Endothelial cell of umbilical vein (primary cell): ENCODE results near the gene MCF2. TPM values are rescaled to one million over a fixed set of nuclear protein-coding genes. Genes with fewer than 3 reads are reported as not detected.

Experiments used
- BruUV-seq: library from RNA; stranded (reverse); fragments of 400-500 nt; replicated peaks from 2 replicates; lab custom pipeline; 2021; lab: Mats Ljungman, UMichigan
- CTCF ChIA-PET: fragments of 300-600, 350-600 bp; sonication (Branson Sonifier 250); formaldehyde crosslinking; loops from one replicate; lab custom pipeline; 2021; ENCODE audit warnings: antibody characterized with exemption, inconsistent platforms; lab: Charles Lee
- POLR2A ChIA-PET: fragments of 300-600, 350-600 bp; sonication (Branson Sonifier 250); formaldehyde crosslinking; loops from one replicate; lab custom pipeline; 2021; ENCODE audit warnings: antibody characterized with exemption, inconsistent platforms; lab: Charles Lee
- DNase-seq: peaks from one replicate; pipeline ENCODE4 v3.0.0-alpha.2; 2011; ENCODE audit warnings: low read depth, low spot score
- FAIRE-seq: peaks from 2 replicates; lab custom pipeline; 2011; peaks lifted over from hg19 to GRCh38; lab: Jason Lieb, UNC
- H2AFZ ChIP-seq: 2 replicates; pipeline ENCODE4 v1.6.0; 2012; ENCODE audit warnings: low read depth, low read length, control low read depth, inconsistent platforms
- H3K27ac ChIP-seq: 2 replicates; pipeline ENCODE4 v1.5.1; 2011; ENCODE audit warnings: low read depth, mild to moderate bottlenecking, control low read depth, low read length, moderate library complexity; ENCODE audit not compliant: insufficient read depth
- H3K27me3 ChIP-seq, 2 experiments: 2 replicates each; pipeline versions ENCODE4 v1.6.0 to v1.6.1; 2011; ENCODE audit warnings: low read length in 2 of 2, mixed read lengths in 1 of 2; ENCODE audit not compliant: control insufficient read depth in 2 of 2, insufficient read depth in 2 of 2
- H3K36me3 ChIP-seq, 2 experiments: 2 replicates in 1 of 2; 3 replicates in 1 of 2; pipeline ENCODE4 v1.5.1; 2011; ENCODE audit warnings: low read length in 2 of 2, mild to moderate bottlenecking in 1 of 2, moderate library complexity in 1 of 2; ENCODE audit not compliant: control insufficient read depth in 2 of 2, insufficient read depth in 2 of 2; ENCODE audit errors: extremely low read depth in 1 of 2
- H3K4me1 ChIP-seq: 3 replicates; pipeline ENCODE4 v1.5.1; 2011; ENCODE audit warnings: mild to moderate bottlenecking, low read length; ENCODE audit not compliant: control insufficient read depth, insufficient read depth; ENCODE audit errors: extremely low read depth
- H3K4me2 ChIP-seq: 2 replicates; pipeline ENCODE4 v1.6.1; 2011; ENCODE audit warnings: low read length, control low read depth, mixed read lengths; ENCODE audit not compliant: insufficient read depth
- H3K4me3 ChIP-seq, 3 experiments: fragments of 200-600 bp in 1 of 3; sonication (generic), shearing (Covaris generic) in 1 of 3; replicated peaks in 1 of 3; 2 replicates each; pipeline ENCODE4 v1.5.1; 2011 to 2016; ENCODE audit warnings: control low read depth in 3 of 3, low read length in 3 of 3, mild to moderate bottlenecking in 2 of 3, inconsistent platforms in 1 of 3, low read depth in 1 of 3, moderate library complexity in 1 of 3; ENCODE audit not compliant: insufficient read depth in 1 of 3
- H3K79me2 ChIP-seq: 2 replicates; pipeline ENCODE4 v1.6.0; 2012; ENCODE audit warnings: low read length, inconsistent platforms; ENCODE audit not compliant: control insufficient read depth, insufficient read depth
- H3K9ac ChIP-seq: replicated peaks from 2 replicates; pipeline ENCODE3; 2011; ENCODE audit warnings: low read length, control low read depth; ENCODE audit not compliant: insufficient read depth; ENCODE audit errors: extremely low read depth
- H3K9me1 ChIP-seq: replicated peaks from 3 replicates; pipeline ENCODE4 v1.6.0; 2011; ENCODE audit warnings: mild to moderate bottlenecking, low read length; ENCODE audit not compliant: control insufficient read depth, insufficient read depth; ENCODE audit errors: extremely low read depth
- H3K9me3 ChIP-seq: replicated peaks from 2 replicates; pipeline ENCODE4 v1.5.1; 2012; ENCODE audit warnings: low read length, inconsistent platforms; ENCODE audit not compliant: control insufficient read depth, insufficient read depth
- H4K20me1 ChIP-seq: replicated peaks from 2 replicates; pipeline ENCODE3; 2011; ENCODE audit warnings: mild to moderate bottlenecking, low read length; ENCODE audit not compliant: control insufficient read depth, insufficient read depth; ENCODE audit errors: extremely low read depth
- CTCF ChIP-seq, 2 donors: IDR thresholded peaks; 1 replicate in 1 of 2; 2 replicates in 1 of 2; pipeline ENCODE4 v1.5.1; 2011; ENCODE audit warnings: low read length in 2 of 2, mild to moderate bottlenecking in 2 of 2, moderate library complexity in 2 of 2, control low read depth in 1 of 2, inconsistent platforms in 1 of 2, low read depth in 1 of 2; ENCODE audit not compliant: insufficient read depth in 1 of 2; ENCODE audit errors: extremely low read depth in 1 of 2
- EZH2 ChIP-seq: IDR thresholded peaks from 2 replicates; pipeline ENCODE4 v1.6.1; 2012; ENCODE audit warnings: borderline replicate concordance, low read depth, mild to moderate bottlenecking, moderate library complexity, low read length, inconsistent platforms; ENCODE audit not compliant: severe bottlenecking
- FOS ChIP-seq: IDR thresholded peaks from 2 replicates; pipeline ENCODE4 v1.6.1; 2011; ENCODE audit warnings: mild to moderate bottlenecking, low read length, moderate library complexity, borderline replicate concordance; ENCODE audit not compliant: insufficient read depth
- GATA2 ChIP-seq: IDR thresholded peaks from 2 replicates; pipeline ENCODE4 v1.7.0; 2011; ENCODE audit warnings: low read depth, mild to moderate bottlenecking, moderate library complexity, mixed read lengths, low read length; ENCODE audit not compliant: insufficient read length, insufficient read depth
- JUN ChIP-seq: IDR thresholded peaks from 2 replicates; pipeline ENCODE4 v1.6.1; 2011; ENCODE audit warnings: borderline replicate concordance, low read depth; ENCODE audit not compliant: insufficient read length, insufficient read depth
- MAX ChIP-seq: IDR thresholded peaks from 2 replicates; pipeline ENCODE4 v1.6.1; 2011; ENCODE audit not compliant: insufficient read depth, insufficient read length
- MYC ChIP-seq: IDR thresholded peaks from one replicate; pipeline ENCODE4 v1.6.1; 2011; ENCODE audit warnings: mild to moderate bottlenecking, low read depth, low read length
- POLR2A ChIP-seq: IDR thresholded peaks from 2 replicates; pipeline ENCODE4 v1.6.1; 2012; ENCODE audit warnings: low read depth, mild to moderate bottlenecking, control low read depth, low read length
- POLR2AphosphoS5 ChIP-seq: IDR thresholded peaks from 2 replicates; pipeline ENCODE4 v1.6.1; 2012; ENCODE audit warnings: low read depth, mild to moderate bottlenecking, control low read depth, low read length, moderate library complexity; ENCODE audit not compliant: insufficient read depth
- dilution Hi-C: fragments of 300-500 bp; cut with MboI; formaldehyde crosslinking; loops from one replicate; pipeline ENCODE4 v1.15.0; 2019; ENCODE audit warnings: low sequenced_read_pairs; ENCODE audit not compliant: extremely low pct_ligation_motif_present
- intact Hi-C: fragments of 100-400 bp; cut with micrococcal nuclease; formaldehyde crosslinking; loops from one replicate; pipeline ENCODE4 v1.10.0; 2022
- polyA plus RNA-seq, 4 experiments: library from polyadenylated mRNA; depleted of rRNA in 3 of 4; stranded (reverse) in 3 of 4; unstranded in 1 of 4; fragments of >200 nt; gene quantifications; 2 replicates each; pipeline versions ENCODE4 v1.2.1 to v1.2.3, GENCODE V29; 2011 to 2012; ENCODE audit warnings: missing spikeins in 1 of 4
- total RNA-seq: library from RNA; stranded (reverse); gene quantifications from 2 replicates; pipeline ENCODE4 v1.2.3, GENCODE V29; 2021

Gene MCF2
- total and polyA plus RNA-seq, 2 donors (not counting 3 experiments of a cell fraction or from before 2014, with no cell fraction given), result 0.13 TPM; not detected in 1

GRCh38 chrX:139640259-139640658 is 67.7 kb downstream of the MCF2 start:
- intact Hi-C loops, result no loop called here
- FAIRE-seq, result no peak
- BruUV-seq, result no TSS peak

More at GRCh38 chrX:139640259-139640658, 67.7 kb downstream of the MCF2 start:
- no peaks in the 10 kb centered on the region for H3K4me1 ChIP-seq
- H3K27me3 ChIP-seq, result no peaks in the 10 kb centered on the region
- no peaks in the 10 kb centered on the region for H3K9me3 ChIP-seq
- CTCF ChIA-PET, result no interaction called here
- H3K9ac ChIP-seq, result no peak overlapping the region
- no peak overlapping the region for H3K27ac ChIP-seq
- no peak for DNase-seq
- no peaks in the 10 kb centered on the region for H3K36me3 ChIP-seq
- no peak for TF ChIP-seq MYC
- no peak for TF ChIP-seq GATA2
- no peak for TF ChIP-seq POLR2A
- TF ChIP-seq JUN, result no peak
- no peak for TF ChIP-seq POLR2AphosphoS5
- TF ChIP-seq CTCF (IDR thresholded peaks at IDR 0.05; ENCODE audit: extremely low read depth in 1 of 2, insufficient read depth in 1 of 2, low read depth in 1 of 2, low read length in 2 of 2), result no peak
- TF ChIP-seq FOS, result no peak
- TF ChIP-seq MAX, result no peak
- no peak for TF ChIP-seq EZH2
- H3K79me2 ChIP-seq, result no peaks in the 10 kb centered on the region
- H4K20me1 ChIP-seq, result no peaks in the 10 kb centered on the region
- dilution Hi-C loops, result no loop called here
- H3K4me3 ChIP-seq, result no peak overlapping the region
- no peaks in the 10 kb centered on the region for H3K9me1 ChIP-seq
- POLR2A ChIA-PET, result no interaction called here
- no peak overlapping the region for H3K4me2 ChIP-seq
- H2AFZ ChIP-seq, result no peak overlapping the region
